Measurements from ENCODE around the gene MCRS1.

- TF ChIP-seq CTCF (conservative IDR thresholded peaks at IDR 0.05; ENCODE audit: low read depth in 2 of 2) (no peak), EZH2 (IDR thresholded peaks at IDR 0.05; ENCODE audit: low read depth, unreplicated experiment) (no peak), EZH2phosphoT487 (IDR thresholded peaks at IDR 0.05; ENCODE audit: unreplicated experiment) (no peak), ZNF114 (CRISPR knock-in tag; IDR thresholded peaks at IDR 0.05) (no peak)
These were observed 17.2 kb downstream of the MCRS1 start for GRCh38 chr12:49550693-49551252.
